GM12892 (cell line): ENCODE results near the gene LLGL1.

Experiments
- POLR2A ChIP-seq: IDR thresholded peaks from 2 replicates; pipeline ENCODE4 v1.6.1; 2011; ENCODE audit warnings: low read depth, low read length, control low read depth
- POLR2AphosphoS5 ChIP-seq: IDR thresholded peaks from 2 replicates; pipeline ENCODE4 v1.6.1; 2011; ENCODE audit warnings: low read depth, low read length, control low read depth
- TAF1 ChIP-seq: IDR thresholded peaks from 2 replicates; pipeline ENCODE4 v1.6.1; 2011; ENCODE audit warnings: low read depth, mild to moderate bottlenecking, control low read depth, low read length, borderline replicate concordance

DNA sequence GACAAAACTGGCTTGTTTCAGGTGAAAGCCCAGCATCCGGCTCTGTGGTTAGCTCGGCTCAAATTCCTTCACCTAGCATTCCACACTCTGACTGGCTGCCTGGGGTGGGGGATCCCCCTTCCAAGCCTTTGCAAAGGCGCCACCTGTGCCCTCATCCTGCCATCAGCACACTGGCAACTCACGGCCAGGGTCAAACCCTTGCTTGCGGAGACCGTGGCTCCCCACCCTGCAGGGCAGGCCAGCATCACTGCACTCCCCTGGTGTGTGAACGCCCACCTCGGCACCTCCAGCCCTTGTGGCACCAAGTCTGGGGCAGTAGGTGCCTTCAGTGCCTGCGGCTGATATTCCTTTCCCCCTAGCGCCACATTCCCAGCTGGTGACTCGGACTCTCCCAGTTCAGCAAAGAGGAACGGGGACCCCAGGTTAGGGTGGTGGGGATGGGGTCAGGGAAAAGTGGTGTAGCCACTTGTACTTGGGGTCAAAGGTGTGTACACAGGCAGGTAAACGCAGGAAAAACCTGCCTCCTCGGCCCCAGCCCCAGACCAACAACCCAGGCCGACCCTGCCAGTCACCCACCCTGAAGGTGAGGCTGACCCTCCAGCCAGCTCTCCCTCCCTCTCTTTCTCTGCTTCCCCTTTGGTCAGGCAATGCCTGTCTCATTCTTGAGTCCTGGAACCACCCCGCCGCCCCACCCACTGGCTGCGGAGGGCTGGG lies 32.0 kb downstream of the LLGL1 start:
- no peak for TF ChIP-seq POLR2AphosphoS5
- no peak for TF ChIP-seq POLR2A
- TF ChIP-seq TAF1, result no peak
